OCI-LY1 (cell line): ENCODE results near the gene ADAM17.

Experiments
- H2AFZ ChIP-seq: fragments of 200-600 bp; sonication (generic), shearing (Covaris generic); 2 replicates; pipeline ENCODE4 v1.6.0; 2014; ENCODE audit warnings: antibody characterized with exemption, mild to moderate bottlenecking, low read length
- H3F3A ChIP-seq: fragments of 200-600 bp; sonication (generic), shearing (Covaris generic); 2 replicates; pipeline ENCODE4 v1.6.0; 2014; ENCODE audit warnings: mild to moderate bottlenecking, antibody characterized with exemption, low read length, moderate library complexity; ENCODE audit not compliant: insufficient read depth
- H3K27ac ChIP-seq: fragments of 200-600 bp; sonication (generic); 2 replicates; pipeline ENCODE4 v1.5.1; 2014; ENCODE audit warnings: low read length, mixed run types, mild to moderate bottlenecking, low read depth; ENCODE audit not compliant: poor library complexity, severe bottlenecking
- H3K27me3 ChIP-seq: fragments of 200-600 bp; sonication (generic); 2 replicates; pipeline ENCODE4 v1.6.0; 2014; ENCODE audit warnings: antibody characterized with exemption, mild to moderate bottlenecking, low read length, moderate library complexity; ENCODE audit not compliant: insufficient read depth
- H3K36me3 ChIP-seq: fragments of 200-600 bp; sonication (generic); 2 replicates; pipeline ENCODE4 v1.6.1; 2014; ENCODE audit warnings: mild to moderate bottlenecking, antibody characterized with exemption, low read length, moderate library complexity, mixed read lengths; ENCODE audit not compliant: insufficient read depth
- H3K4me1 ChIP-seq: fragments of 200-600 bp; sonication (generic); 2 replicates; pipeline ENCODE4 v1.5.1; 2014; ENCODE audit warnings: mild to moderate bottlenecking, low read length, moderate library complexity; ENCODE audit not compliant: insufficient read depth, severe bottlenecking
- H3K4me2 ChIP-seq: fragments of 200-600 bp; sonication (generic), shearing (Covaris generic); 2 replicates; pipeline ENCODE4 v1.6.1; 2014; ENCODE audit warnings: low read length
- H3K4me3 ChIP-seq: fragments of 200-600 bp; sonication (generic); 2 replicates; pipeline ENCODE4 v1.5.1; 2014; ENCODE audit warnings: low read length, low read depth, mild to moderate bottlenecking, mixed read lengths; ENCODE audit not compliant: poor library complexity, severe bottlenecking
- H3K79me2 ChIP-seq: fragments of 200-600 bp; shearing (Covaris generic); 2 replicates; pipeline ENCODE4 v1.6.1; 2016; ENCODE audit warnings: mixed run types, low read length, mixed read lengths; ENCODE audit not compliant: insufficient read depth
- H3K9ac ChIP-seq: fragments of 200-600 bp; sonication (generic), shearing (Covaris generic); 2 replicates; pipeline ENCODE4 v1.6.1; 2014; ENCODE audit warnings: mild to moderate bottlenecking, low read length, mixed read lengths
- H3K9me2 ChIP-seq: fragments of 200-600 bp; sonication (generic), shearing (Covaris generic); 2 replicates; pipeline ENCODE4 v1.6.1; 2014; ENCODE audit warnings: low read depth, mild to moderate bottlenecking, low read length, mixed read lengths
- H3K9me3 ChIP-seq: fragments of 200-600 bp; shearing (Covaris generic); 2 replicates; pipeline ENCODE4 v1.6.1; 2014; ENCODE audit warnings: low read length, mixed read lengths
- H4K20me1 ChIP-seq: fragments of 200-600 bp; sonication (generic), shearing (Covaris generic); 2 replicates; pipeline ENCODE4 v1.6.0; 2016; ENCODE audit warnings: mild to moderate bottlenecking, low read length; ENCODE audit not compliant: insufficient read depth
- EZH2 ChIP-seq: fragments of 200-600 bp; sonication (generic), shearing (Covaris generic); IDR thresholded peaks from 2 replicates; pipeline ENCODE4 v1.8.0; 2017; ENCODE audit warnings: borderline replicate concordance, mixed run types, mild to moderate bottlenecking, antibody characterized with exemption, low read length, moderate library complexity, mixed read lengths
- TF ChIP-seq, protein P1 (sequence below): fragments of 200-600 bp; sonication (generic), shearing (Covaris generic); IDR thresholded peaks from 2 replicates; pipeline ENCODE4 v1.5.1; 2017; ENCODE audit warnings: mild to moderate bottlenecking, antibody characterized with exemption, low read length, moderate library complexity, mixed read lengths

Gene ADAM17

DNA sequence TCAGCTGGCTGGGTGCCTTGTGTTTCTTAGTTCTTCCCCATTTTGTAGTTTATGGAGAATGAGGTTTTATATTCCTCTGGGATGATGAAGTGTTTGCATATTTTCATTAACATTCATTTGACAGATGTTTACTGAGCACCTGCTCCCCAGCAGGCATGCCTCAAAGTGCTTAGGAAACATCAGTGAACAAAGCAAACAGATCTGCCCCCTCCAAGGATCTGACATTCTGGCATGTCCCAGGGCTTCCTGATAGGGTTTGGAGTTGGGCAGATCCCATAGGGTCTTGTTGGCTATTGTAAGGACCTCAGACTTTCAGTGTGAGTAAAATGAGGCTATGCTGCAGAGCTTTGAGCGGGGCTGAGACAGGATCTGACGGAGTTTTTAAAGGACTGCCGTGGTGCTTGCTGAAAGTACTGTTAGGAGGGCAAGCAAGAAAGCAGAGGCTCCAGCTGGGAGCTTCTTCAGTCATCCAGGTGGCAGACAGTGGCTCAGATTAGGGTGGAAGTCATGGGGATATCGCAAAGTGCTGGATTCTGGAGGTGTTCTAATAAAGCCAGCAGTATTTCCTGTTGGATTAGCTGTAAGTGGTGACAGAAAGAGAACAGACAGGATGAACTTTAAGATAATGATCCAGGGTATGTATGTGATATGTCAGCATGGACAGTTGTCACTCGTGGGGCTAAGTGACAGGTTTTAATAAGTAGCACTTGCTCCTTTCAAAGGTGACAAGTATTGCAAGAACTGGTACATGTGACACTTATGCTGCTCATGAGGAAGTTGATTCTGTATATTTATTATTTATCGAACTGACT lies 92.5 kb downstream of the ADAM17 start:
- H3K9me3 ChIP-seq = no peaks in the 10 kb centered on the region
- H3K4me2 ChIP-seq = no peak overlapping the region
- no peak overlapping the region for H2AFZ ChIP-seq
- H3K27me3 ChIP-seq = no peaks in the 10 kb centered on the region
- H3K4me1 ChIP-seq = no peaks in the 10 kb centered on the region
- no peaks in the 10 kb centered on the region for H3K79me2 ChIP-seq
- H3K36me3 ChIP-seq = peaks cover 80% of the 10 kb centered on the region
- H3K9me2 ChIP-seq = no peaks in the 10 kb centered on the region
- H3K27ac ChIP-seq = no peak overlapping the region
- H3F3A ChIP-seq = no peaks in the 10 kb centered on the region
- H3K4me3 ChIP-seq = no peak overlapping the region
- no peak overlapping the region for H3K9ac ChIP-seq
- no peaks in the 10 kb centered on the region for H4K20me1 ChIP-seq
- TF ChIP-seq, protein P1, sequence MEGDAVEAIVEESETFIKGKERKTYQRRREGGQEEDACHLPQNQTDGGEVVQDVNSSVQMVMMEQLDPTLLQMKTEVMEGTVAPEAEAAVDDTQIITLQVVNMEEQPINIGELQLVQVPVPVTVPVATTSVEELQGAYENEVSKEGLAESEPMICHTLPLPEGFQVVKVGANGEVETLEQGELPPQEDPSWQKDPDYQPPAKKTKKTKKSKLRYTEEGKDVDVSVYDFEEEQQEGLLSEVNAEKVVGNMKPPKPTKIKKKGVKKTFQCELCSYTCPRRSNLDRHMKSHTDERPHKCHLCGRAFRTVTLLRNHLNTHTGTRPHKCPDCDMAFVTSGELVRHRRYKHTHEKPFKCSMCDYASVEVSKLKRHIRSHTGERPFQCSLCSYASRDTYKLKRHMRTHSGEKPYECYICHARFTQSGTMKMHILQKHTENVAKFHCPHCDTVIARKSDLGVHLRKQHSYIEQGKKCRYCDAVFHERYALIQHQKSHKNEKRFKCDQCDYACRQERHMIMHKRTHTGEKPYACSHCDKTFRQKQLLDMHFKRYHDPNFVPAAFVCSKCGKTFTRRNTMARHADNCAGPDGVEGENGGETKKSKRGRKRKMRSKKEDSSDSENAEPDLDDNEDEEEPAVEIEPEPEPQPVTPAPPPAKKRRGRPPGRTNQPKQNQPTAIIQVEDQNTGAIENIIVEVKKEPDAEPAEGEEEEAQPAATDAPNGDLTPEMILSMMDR = no peak
- no peak for TF ChIP-seq EZH2

DNA sequence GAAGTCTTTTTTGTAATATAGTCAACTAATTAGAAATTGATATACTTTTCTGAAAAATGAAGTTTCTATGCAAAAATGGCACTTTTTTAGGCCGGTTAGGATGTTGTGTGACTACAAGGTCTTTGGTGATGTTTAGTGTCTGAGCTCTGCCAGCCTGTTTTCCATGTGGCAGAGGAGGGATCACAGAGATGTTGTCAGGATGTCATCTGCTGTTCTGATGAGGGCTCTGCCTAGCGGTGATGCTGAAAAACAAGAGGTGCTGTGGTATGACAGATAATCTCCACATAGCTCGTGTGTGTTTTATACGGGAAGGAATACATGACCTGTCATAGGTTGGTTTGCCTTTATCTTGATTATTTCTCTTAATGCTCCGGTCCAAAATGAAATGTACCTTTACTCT lies 93.3 kb downstream of the ADAM17 start:
- no peak overlapping the region for H3K9ac ChIP-seq
- H2AFZ ChIP-seq = no peak overlapping the region
- no peaks in the 10 kb centered on the region for H3K4me1 ChIP-seq
- no peak overlapping the region for H3K4me3 ChIP-seq
- TF ChIP-seq, protein P1 = no peak
- TF ChIP-seq EZH2 = no peak
- H3K79me2 ChIP-seq = no peaks in the 10 kb centered on the region
- H3K36me3 ChIP-seq = peaks cover 82% of the 10 kb centered on the region
- no peak overlapping the region for H3K27ac ChIP-seq
- H3K27me3 ChIP-seq = no peaks in the 10 kb centered on the region
- H3K9me2 ChIP-seq = no peaks in the 10 kb centered on the region
- H4K20me1 ChIP-seq = no peaks in the 10 kb centered on the region
- no peak overlapping the region for H3K4me2 ChIP-seq
- no peaks in the 10 kb centered on the region for H3K9me3 ChIP-seq
- no peaks in the 10 kb centered on the region for H3F3A ChIP-seq

DNA sequence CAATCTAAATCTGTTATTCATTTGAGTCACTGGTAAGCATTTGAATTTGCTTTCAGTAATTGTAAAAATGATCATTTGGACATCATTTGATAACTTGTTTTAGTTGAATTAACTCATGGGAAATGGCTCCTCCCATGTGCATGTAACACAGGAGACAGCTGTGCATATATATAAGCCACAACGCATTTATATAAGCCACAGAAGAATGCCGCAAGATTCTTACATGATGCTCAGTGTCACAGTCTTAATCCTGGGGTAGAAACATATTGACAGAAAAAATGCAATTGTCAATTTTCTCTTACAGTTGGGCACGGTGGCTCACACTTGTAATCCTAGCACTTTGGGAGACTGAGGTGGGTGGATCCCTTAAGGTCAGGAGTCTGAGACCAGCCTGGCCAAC lies 94.6 kb downstream of the ADAM17 start:
- no peaks in the 10 kb centered on the region for H3F3A ChIP-seq
- no peaks in the 10 kb centered on the region for H3K27me3 ChIP-seq
- no peaks in the 10 kb centered on the region for H4K20me1 ChIP-seq
- H3K4me2 ChIP-seq = no peak overlapping the region
- H3K4me1 ChIP-seq = no peaks in the 10 kb centered on the region
- peaks cover 82% of the 10 kb centered on the region for H3K36me3 ChIP-seq
- H3K79me2 ChIP-seq = no peaks in the 10 kb centered on the region
- H3K9me3 ChIP-seq = no peaks in the 10 kb centered on the region
- no peak overlapping the region for H3K4me3 ChIP-seq
- TF ChIP-seq, protein P1 = no peak
- TF ChIP-seq EZH2 = no peak
- no peak overlapping the region for H3K27ac ChIP-seq
- no peak overlapping the region for H2AFZ ChIP-seq
- no peaks in the 10 kb centered on the region for H3K9me2 ChIP-seq
- no peak overlapping the region for H3K9ac ChIP-seq
